Effector CD8-positive, alpha-beta T cell (primary cell): ENCODE measurements around the gene GPC5.

ENCODE experiments used
- DNase-seq: peaks from one replicate; lab custom pipeline; 2025; lab: John Stamatoyannopoulos, UW

The GPC5 gene

DNA sequence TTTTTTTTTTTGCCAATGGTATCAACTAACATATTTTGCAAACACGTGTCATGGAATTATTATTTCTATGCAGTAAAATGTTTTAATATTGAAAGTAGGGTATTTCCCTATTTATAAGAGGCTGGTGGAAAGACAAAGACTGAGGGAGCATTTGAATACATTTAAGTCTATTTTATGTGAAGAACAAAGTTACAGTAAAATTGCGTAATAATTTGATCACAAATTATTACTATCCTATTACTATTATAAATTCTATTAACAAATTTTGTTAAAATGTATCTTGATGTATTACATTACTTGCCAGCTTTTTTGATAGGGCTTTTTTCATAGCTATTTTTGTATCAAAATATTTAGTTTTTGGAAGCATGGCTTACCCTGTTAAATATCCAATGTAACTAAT, 58.4 kb downstream of the GPC5 start:
- no peak for DNase-seq

DNA sequence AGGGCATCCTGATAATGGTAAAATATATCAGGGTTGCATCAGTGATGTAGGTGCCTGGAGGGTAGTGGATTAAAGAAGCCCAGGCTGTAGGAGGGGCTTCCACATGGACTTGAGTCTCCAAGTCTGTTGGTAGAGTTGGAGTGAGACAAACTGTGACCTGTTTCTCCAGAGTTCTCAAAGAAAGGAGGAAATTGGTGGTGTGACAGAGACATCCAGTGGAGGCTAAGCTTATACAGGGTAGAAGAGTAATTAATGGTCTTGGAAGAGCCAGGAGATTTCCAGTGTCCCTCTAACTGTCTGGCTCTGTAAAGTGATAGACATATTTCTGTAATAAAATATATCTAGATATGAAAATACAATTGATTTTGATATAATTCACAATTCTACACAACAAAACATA, 61.1 kb downstream of the GPC5 start:
- no peak for DNase-seq

DNA sequence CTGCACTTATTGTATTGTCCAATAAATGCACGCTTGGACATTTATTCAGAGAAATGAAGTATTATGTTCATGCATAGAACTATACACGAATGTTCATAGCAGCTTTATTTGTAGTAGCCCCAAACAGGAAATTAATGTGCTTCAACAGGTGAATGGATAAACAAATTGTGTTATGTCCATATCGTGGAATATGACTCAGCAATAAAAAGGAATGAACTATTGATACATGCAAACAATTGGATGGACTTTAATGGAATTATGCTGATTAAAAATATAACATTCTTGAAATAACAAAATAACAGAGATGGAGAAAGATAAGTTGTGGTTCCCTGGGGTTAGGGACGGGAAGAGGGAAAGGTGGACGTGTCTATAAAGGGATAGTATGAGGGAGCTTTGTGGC, 65.9 kb downstream of the GPC5 start:
- DNase-seq = no peak

DNA sequence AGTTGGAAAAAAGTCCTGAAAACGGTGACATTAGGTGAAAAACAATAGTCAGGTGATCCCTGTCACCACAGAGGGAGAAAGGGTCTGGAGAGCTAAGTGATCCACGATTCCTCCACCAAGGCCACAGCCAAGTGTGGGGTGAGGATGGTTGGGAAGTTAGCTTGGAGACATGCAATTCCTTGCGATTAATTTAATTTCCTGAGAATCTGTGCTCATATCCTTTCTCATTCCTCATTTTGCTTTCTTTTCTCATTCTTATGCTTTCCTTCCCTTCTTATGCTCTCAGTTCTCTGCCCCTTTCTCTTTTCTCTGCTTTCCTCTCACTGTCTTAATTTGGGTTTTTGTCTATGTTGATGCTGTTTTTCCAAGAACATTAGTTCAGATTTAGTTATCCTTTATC, 68.8 kb downstream of the GPC5 start:
- no peak for DNase-seq

DNA sequence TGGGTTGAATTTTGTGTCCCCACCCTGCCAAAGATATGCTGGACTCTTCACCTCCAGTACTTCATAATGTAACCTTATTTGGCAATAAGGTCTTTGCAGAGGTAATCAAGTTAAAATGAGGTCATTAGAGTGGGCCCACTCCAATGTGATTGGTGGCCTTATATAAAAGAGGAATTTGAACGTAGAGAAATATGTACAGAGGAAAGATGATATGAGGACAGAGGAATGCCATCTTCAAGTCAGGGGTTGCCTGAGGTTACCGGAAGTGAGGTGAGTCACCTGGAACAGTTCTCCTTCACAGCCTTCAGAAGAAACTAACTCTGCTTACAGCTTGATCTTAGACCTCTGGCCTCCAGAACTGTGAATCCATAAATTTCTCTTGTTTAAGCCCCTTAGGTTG, 69.9 kb downstream of the GPC5 start:
- DNase-seq = no peak

DNA sequence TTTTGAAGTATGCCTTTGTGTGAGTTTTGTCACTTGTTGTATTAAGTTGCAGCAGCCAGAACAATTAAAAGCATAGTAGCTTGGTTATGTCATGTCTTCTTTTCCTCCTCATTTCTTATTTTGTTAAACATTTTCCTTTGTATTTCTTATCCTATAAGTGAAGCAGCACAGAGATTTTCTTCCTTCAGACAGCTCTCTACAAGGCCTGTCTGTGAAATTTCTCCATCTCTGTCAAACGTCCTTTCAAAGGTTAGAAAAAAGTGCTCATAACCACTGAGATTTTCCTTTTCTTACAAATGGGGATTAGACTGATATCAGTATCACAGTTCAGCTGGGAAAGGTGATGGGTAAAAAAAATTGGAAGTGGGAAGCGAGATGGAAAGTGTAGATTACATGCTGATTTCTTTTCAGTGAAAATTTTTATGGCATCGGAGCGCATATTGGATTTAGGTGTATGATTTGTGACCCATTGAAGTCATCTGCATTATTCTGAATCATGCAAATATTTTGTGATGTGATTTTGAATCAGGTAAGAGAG, 71.7 kb downstream of the GPC5 start:
- no peak for DNase-seq

DNA sequence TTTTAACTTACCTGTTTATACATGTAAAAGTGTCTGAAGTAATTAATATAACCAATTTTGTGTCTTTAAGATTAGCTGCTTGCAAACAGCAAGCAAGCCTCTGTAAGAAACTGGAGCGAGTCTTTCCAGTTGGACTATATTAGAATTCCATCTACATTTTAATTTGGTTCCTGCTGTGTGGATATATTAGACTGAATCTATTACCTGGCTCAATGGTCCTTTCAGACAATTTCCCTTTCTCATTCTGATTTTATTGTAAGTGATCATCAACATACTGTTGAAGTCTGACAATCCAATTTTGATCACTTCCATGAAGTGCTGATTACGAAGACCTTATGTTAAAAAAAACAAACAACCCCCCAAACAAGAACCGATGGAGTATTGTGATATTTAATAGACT, 72.3 kb downstream of the GPC5 start:
- no peak for DNase-seq

DNA sequence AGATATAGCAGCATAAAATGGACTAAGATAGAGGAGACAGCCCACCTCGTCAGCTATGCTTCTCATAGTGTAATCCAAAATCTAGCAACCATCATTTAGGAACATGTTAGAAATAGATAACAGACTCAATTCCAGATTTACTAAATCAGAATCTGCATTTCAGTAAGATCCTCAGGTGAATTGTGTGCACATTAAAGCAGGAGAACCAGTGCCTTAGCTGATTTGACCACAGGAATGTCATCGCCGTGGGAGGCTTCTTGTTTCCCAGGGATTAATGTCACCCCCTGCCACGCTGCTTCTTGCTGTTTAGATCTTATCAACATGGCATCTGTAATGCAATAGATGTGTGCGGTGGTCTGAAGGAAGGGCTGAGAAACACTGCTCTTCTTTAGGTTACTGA, 84.0 kb downstream of the GPC5 start:
- DNase-seq = no peak

DNA sequence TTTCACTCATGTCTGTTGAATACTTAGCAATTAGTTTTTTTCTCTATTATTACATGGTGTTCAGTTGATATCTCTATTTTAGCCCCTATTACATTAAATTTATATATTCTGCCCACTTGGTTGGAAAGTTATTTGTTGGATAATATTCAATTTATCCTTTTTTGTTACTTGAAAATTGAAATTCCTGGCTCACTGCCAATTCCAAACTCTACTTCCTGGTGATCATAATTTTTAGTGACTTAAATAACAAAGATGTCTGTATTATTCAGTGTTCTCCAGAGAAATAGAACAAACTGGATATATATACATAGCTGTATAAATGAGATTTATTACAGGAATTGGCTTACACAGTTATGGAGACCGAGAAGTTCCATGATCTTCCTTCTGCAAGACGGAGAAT, 93.6 kb downstream of the GPC5 start:
- no peak for DNase-seq

DNA sequence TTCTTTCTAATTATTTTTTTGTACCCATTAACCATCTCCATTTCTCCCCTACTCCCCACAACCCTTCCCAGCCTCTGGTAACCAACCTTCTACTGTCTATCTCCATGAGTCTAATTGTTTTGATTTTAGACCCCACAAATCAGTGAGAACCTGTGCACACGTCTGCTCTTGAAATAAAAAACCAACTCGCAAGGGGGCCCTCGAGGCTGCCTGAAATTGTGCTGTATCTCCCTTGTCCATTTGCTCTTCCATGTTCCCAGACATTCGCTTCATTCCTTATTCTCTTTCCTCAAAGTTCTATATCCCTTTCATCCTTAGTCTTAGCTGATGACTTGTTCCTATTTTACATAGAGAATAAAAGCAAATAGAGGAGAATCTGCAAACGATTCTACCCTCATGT, 95.0 kb downstream of the GPC5 start:
- no peak for DNase-seq

DNA sequence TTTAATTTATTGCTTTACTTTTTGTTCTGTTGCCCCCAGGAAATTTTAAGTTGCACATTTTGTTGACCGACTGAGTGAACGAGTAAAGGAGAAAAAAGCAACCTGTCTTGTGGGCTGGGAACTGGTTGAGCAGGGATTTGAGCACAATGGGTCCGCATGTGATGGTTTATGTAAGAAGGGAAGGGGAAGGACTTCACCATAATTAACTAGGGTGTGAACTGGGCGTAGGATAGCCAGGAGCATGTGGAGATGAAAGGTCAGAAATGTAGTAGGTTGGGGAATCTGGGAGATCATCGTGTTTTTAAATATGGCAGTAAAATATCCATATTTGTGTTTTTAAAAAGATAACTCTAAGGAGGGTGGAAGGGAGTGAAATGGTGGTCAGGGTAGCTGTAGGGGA, 99.9 kb downstream of the GPC5 start:
- DNase-seq = no peak

DNA sequence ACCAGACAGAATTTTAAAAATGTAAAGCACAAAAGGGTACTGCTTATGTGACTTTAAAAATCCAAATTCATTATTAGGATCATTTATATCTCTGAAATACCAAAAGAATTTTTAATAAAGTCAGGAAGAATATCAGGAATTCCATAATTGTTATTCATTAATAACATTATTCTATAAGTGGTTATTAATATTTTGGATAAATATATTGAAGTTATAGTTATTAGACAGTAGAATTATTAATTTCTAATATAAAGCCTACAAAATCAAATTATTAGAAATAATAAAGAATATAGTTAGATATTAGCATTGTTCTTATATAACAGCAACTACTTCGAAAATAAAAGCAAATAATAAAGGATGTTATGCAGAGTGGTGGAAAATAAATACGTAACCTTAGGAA, 105.8 kb downstream of the GPC5 start:
- DNase-seq = no peak

DNA sequence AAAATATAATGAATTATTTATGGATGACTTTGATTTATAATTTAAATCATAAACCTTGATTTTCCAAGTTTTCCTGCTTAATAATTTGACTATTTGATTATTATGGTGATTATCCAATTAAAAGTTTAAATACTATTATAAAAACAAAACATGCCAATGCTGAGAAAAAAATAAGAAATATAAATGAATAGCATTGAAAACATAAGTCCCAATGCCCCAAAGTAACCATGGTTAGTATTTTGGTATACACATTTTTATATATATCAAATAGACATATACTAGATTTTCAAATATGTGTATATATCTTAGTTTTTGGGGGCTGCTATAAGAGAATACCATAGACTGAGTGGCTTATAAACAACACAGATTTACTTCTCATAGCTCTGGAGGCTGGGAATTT, 108.3 kb downstream of the GPC5 start:
- DNase-seq = no peak

DNA sequence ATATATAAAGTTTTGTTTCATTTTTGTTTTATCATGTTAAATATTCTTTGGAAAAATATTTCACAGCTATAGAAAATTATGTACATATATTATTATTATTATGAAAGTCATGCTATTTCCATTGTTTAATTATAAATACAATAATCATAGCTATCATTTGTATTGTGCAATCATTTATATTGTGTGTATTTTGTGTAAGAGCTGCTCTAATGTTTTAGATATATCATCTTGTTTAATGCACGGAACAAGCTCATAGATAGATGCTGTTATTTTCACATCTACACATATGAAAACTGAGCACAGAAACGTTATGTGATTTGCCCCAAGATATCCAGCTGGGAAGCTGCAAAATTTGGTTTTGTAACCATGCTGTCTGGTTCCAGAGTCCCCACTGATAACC, 111.6 kb downstream of the GPC5 start:
- DNase-seq = no peak

DNA sequence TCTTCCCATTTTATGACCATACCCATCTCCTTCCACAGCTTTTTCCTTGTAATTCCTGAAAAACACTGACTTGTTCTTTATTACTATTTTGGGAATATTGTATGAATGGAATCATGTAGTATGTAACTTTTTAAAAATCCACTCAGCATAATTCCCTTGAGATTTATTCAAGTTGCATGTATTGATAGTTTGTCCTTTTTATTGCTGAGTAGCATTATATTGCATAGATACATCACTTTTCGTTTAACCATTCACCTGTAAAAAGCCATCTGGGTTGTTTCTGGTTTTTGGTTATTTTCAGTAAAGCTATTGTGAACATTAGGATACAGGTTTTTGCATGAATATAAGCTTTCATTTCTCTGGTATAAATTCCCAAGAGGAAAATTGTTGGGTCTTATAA, 115.4 kb downstream of the GPC5 start:
- DNase-seq = no peak

DNA sequence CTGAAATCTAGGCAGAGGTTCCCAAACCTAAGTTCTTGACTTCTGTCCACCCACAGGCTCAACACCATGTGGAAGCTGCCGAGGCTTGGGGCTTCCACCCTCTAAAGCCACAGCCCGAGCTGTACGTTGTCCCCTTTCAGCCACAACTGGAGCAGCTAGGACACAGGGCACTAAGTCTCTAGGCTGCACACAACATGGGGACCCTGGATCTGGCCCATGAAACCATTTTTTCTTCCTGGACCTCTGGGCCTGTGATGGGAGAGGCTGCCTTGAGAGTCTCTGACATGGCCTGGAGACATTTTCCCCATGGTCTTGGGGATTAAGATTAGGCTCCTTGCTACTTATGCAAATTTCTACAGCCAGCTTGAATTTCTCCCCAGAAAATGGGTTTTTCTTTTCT, 118.4 kb downstream of the GPC5 start:
- DNase-seq = no peak

DNA sequence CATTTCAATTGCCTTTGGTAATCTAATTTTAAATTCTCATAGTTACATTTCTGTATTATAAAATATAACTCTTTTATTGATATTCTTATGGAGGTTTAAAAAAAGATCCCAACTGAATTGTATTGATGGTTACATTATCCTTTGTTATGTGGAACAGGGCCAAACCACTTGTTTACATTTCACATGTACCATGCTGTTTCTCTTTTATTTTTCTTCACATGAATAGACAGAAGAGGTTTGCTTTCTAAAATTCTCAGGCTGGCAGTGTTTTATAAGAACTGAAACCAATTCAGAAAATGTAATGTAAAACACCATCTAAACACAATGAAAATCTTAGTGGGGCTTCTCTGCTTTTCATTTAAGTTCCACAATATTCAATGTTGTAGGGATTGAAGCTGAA, 122.5 kb downstream of the GPC5 start:
- no peak for DNase-seq

DNA sequence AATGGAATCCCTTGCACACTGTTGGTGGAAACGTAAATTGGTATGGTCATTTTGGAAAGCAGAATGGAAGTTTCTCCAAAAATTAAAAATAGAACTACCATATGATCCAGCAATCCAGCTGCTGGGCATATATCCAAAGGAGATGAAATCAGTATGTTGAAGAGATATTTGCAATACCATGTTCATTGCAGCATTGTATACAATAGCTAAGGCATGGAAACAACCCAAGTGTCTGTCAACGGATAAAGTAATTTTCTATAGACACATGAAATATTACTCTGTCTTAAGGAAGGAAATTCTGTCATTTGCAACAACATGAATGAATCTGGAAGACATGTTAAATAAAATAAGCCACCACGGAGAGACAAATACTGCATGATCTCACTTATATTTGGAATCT, 124.7 kb downstream of the GPC5 start:
- DNase-seq = no peak

DNA sequence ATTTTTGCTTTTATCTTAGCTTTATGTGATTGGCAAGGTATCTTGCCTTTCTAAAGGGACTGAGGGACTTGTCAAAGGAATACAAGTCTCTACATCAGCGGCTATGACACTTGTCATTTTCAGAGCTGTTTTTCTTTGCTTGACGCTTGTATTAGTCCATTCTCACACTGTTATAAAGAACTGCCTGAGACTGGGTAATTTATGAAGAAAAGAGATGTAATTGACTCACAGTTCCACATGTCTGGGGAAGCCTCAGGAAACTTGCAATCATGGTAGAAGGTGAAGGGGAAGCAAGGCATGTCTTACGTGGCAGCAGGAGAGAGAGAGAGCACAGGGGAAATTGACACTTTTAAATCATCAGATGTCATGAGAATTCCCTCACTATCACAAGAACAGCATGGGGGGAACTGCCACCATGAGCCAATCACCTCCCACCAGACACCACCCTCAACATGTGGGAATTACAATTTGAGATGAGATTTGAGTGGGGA, 128.2 kb downstream of the GPC5 start:
- DNase-seq = no peak

DNA sequence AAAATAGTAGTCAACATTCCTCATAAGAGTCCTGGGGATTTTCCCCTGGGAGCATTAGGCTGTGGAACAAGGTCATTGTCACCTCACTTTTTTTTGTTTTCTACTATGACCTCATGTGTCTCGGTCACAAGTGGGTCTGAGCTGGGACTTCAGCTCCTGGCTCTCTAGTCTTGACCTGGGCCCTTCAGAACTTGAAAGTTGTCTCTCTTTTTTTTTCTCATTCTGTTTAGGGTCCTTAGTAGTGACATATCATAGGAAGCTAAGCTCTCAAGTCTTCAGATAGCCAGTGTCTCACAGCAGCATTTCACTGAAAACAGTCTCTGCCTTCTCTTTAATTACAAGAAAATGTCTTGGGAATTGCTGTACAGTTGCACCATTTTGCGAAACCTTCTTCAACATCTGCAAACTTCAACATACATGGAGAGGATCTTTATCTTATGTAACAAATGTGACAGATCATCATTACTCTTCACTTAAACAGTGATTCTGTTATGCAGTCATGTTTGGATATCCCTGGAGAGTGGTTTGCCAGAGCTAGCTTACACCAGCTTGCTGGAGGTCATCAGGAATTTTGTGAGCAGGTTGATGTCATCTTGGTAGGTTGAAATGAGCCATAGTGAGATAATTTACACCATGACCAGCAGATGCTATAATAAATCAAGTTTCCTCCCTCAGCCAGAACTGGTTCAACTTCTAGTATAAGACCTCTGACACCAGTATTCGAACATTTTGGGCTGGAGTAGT, 131.5 kb downstream of the GPC5 start:
- no peak for DNase-seq

DNA sequence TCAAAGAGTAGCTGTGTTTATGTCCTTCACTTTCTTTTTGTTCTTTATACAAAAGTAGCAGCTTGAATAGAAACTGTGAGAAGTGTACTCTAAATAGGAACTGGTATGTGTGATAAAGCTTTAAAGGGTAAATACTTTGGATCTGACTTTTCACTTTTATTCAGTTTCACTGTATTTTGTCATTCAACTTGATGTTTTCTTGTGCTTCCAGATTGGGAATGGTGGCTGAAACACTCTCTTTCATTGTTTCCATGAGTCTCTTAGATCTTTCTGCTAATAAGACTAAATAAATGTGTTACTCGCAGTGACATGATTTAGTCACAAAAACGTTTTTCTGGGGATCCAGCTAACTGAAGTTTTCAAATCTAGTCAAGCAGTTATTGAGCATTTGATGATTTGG, 133.2 kb downstream of the GPC5 start:
- no peak for DNase-seq

DNA sequence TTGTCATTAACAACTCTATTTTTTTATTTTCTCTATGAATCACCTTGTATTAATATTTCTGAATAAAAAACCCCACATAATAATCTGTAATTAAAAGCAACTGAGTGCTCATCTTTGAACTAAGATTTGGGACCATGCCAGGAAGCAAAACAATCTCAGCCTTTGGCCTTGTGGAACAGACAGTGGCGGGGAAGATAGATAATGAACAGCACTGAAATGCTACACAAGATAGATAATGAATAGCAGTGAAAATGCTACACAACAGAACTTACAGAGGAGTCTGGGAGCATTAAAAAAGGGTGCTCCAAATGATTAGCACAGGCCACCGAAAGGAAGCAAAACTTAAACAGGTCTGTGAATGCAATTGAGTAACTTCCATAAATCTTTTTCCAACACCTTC, 134.9 kb downstream of the GPC5 start:
- DNase-seq = no peak

DNA sequence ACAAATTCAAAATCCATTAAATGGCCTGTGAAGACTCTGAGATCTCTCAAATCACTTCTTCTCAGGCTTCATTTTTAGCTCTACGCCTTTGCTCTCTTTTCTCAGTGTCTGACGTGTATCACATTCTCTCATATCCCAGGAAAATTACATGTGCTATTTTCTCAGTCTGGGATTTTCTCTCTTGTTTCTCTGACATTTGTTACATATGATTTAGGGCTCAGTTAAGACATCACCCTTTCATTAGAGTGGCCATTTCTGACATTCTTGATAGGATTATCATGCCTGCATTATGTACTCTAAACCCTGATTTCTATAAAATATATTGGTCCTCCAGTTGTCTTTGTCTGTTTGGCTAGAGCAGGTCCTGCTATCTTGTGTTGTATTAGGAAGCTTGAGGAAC, 136.6 kb downstream of the GPC5 start:
- DNase-seq = no peak

DNA sequence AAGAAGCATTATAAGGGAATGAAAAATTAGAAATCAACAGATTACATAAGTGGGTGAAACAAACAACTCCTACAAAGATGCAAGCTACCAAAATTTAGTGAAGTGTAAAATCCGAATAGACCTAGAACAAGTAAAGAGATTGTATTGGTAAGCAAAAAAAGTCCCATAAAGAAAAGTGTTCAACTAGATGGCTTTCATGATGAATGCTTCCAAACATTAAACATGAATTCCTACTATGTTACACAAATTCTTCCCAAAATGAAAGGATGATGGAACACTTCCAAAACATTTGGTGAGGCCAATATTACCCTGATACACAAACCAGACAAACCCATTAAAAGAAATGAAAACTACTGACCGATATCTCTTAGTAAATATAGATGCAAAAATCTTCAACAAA, 139.0 kb downstream of the GPC5 start:
- no peak for DNase-seq
